Testis (tissue), 2 donors: ENCODE measurements around the gene ARHGAP22.

Experiments
- CTCF ChIP-seq, 3 experiments: fragments of 450-650 bp in 2 of 3; fragments of 200-600 bp in 1 of 3; sonication (generic) in 1 of 3; IDR thresholded peaks; one replicate each; pipeline ENCODE4 v1.5.1; 2016 to 2019; ENCODE audit warnings: antibody characterized with exemption in 3 of 3, mild to moderate bottlenecking in 2 of 3, moderate library complexity in 1 of 3
- POLR2A ChIP-seq: fragments of 450-650 bp; IDR thresholded peaks from one replicate; pipeline ENCODE4 v1.6.1; 2017; ENCODE audit warnings: antibody characterized with exemption, mild to moderate bottlenecking, moderate library complexity

- TF ChIP-seq CTCF (IDR thresholded peaks at IDR 0.05), result no peak
- no peak for TF ChIP-seq POLR2A
These were observed 193.4 kb downstream of the ARHGAP22 start for GRCh38 chr10:48411510-48411909.
